OCI-LY3 (cell line): ENCODE measurements around the gene TNS4.

Source experiments
- H2AFZ ChIP-seq: fragments of 200-600, 300-600 bp; shearing (Covaris generic); 2 replicates; pipeline ENCODE4 v1.6.0; 2014; ENCODE audit warnings: antibody characterized with exemption, low read depth, low read length
- H3K27ac ChIP-seq: fragments of 200-600, 300-600 bp; sonication (generic); 2 replicates; pipeline ENCODE4 v1.5.1; 2014; ENCODE audit warnings: mild to moderate bottlenecking, low read length, moderate library complexity, mixed read lengths
- H3K27me3 ChIP-seq: fragments of 200-600, 300-600 bp; sonication (generic); 2 replicates; pipeline ENCODE4 v1.6.1; 2014; ENCODE audit warnings: low read depth, low read length, mixed read lengths
- H3K36me3 ChIP-seq: fragments of 200-600, 300-600 bp; sonication (generic); replicated peaks from 2 replicates; pipeline ENCODE3; 2014; ENCODE audit warnings: low read depth, low read length, mixed read lengths
- H3K4me1 ChIP-seq: fragments of 300-600, 200-600 bp; sonication (generic); 2 replicates; pipeline ENCODE4 v1.6.1; 2014; ENCODE audit warnings: low read length, mixed read lengths
- H3K4me2 ChIP-seq: fragments of 200-600, 300-600 bp; sonication (generic); 2 replicates; pipeline ENCODE4 v1.6.1; 2014; ENCODE audit warnings: low read length, mixed read lengths
- H3K4me3 ChIP-seq: fragments of 300-600, 200-600 bp; sonication (generic); 2 replicates; pipeline ENCODE4 v1.5.1; 2014; ENCODE audit warnings: antibody characterized with exemption, mild to moderate bottlenecking, low read length, moderate library complexity
- H3K79me2 ChIP-seq: fragments of 300-600, 200-600 bp; shearing (Covaris generic); 2 replicates; pipeline ENCODE4 v1.6.1; 2014; ENCODE audit warnings: mild to moderate bottlenecking, low read length, mixed read lengths
- H3K9ac ChIP-seq: fragments of 300-600, 200-600 bp; shearing (Covaris generic); 2 replicates; pipeline ENCODE4 v1.6.0; 2014; ENCODE audit warnings: mild to moderate bottlenecking, low read length, moderate library complexity
- H3K9me3 ChIP-seq: fragments of 200-600, 300-600 bp; shearing (Covaris generic); 2 replicates; pipeline ENCODE4 v1.6.1; 2014; ENCODE audit warnings: low read length, mixed read lengths; ENCODE audit not compliant: insufficient read depth
- H4K20me1 ChIP-seq: fragments of 200-600, 300-600 bp; sonication (generic); 2 replicates; pipeline ENCODE4 v1.6.1; 2016; ENCODE audit warnings: low read length, mixed read lengths; ENCODE audit not compliant: insufficient read depth
- EZH2phosphoT487 ChIP-seq: fragments of 200-600 bp; shearing (Covaris generic); IDR thresholded peaks from 2 replicates; pipeline ENCODE4 v1.6.1; 2018; ENCODE audit warnings: antibody characterized with exemption, mixed run types, low read depth
- TF ChIP-seq, protein P1 (sequence below): fragments of 200-600, 300-600 bp; sonication (generic); IDR thresholded peaks from 2 replicates; pipeline ENCODE4 v1.5.1; 2014; ENCODE audit warnings: antibody characterized with exemption, low read length, low read depth

Gene TNS4

DNA sequence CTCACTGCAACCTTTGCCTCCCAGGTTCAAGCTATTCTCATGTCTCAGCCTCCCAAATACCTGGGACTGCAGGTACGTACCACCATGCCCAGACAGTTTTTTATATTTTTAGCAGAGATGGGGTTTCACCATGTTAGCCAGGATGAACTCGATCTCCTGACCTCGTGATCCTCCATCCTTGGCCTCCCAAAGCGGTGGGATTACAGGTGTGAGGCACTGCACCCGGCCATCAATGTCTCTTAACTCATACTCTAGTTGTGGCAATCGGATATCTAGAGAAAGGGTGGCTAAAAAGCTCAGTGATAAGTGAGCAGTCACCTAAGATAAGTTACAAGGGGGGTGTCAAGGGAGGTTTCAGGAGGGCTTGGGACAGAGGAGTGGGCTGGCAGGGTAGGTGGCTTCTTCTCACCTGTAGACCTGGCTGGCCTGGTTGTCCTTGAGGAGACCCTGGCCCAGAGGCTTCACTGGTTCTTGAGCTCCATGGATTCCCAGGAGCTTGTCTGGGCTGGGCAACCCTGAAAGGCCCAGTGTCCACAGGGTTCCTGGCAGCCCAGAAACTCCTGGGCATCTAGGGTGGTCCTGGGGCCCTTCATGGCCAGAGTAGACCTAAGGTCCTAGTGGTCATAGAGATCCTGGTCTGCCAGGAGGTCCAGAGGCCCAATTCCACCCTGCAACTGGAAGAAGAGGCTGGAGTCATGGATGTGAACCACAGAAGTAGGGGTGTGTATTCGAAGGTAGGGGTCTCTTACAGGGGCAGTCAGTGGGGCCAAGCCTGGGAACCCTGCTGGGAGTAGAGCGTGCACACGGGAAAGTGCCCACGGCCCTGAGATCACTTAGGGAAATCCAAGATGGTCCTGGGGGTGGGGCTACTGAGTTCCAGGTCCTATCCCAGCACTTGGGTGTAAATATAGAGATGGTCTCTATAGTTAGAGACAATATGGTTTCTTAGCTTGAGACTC, 70.9 kb downstream of the TNS4 start:
- Histone ChIP-seq H3K9me3 (no peaks in the 10 kb centered on the region), H3K4me3 (no peak overlapping the region), H3K9ac (no peak overlapping the region), H3K27me3 (no peaks in the 10 kb centered on the region), H2AFZ (no peak overlapping the region), H3K4me2 (no peak overlapping the region), H3K36me3 (no peaks in the 10 kb centered on the region), H3K27ac (no peak overlapping the region), H4K20me1 (no peaks in the 10 kb centered on the region), H3K4me1 (no peaks in the 10 kb centered on the region), H3K79me2 (no peaks in the 10 kb centered on the region)
- no peak for TF ChIP-seq EZH2phosphoT487
- TF ChIP-seq, protein P1, sequence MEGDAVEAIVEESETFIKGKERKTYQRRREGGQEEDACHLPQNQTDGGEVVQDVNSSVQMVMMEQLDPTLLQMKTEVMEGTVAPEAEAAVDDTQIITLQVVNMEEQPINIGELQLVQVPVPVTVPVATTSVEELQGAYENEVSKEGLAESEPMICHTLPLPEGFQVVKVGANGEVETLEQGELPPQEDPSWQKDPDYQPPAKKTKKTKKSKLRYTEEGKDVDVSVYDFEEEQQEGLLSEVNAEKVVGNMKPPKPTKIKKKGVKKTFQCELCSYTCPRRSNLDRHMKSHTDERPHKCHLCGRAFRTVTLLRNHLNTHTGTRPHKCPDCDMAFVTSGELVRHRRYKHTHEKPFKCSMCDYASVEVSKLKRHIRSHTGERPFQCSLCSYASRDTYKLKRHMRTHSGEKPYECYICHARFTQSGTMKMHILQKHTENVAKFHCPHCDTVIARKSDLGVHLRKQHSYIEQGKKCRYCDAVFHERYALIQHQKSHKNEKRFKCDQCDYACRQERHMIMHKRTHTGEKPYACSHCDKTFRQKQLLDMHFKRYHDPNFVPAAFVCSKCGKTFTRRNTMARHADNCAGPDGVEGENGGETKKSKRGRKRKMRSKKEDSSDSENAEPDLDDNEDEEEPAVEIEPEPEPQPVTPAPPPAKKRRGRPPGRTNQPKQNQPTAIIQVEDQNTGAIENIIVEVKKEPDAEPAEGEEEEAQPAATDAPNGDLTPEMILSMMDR, result no peak

DNA sequence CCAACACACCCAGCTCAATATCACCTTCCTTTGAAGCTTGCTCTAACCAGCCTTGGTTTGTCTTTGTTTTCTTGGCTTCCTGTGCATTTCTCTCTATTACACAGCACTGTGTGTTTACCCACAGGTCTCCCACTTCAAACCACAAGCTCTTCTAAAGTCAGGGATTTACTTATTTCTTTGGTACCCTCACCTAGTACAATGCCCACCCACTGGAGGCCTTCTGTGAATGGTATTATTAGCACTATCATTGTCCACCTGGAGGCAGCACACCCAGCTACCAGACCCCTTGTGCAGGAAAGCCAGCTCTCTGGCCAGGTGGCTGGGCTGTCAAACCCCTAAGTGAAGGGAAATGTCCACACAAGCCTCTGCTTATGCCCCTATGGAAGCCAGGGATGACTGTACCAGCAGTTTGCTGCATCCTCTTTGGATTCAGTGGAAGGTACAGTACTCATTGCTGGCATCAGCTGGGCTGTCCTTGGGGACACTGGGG, 74.4 kb downstream of the TNS4 start:
- H4K20me1 ChIP-seq, result no peaks in the 10 kb centered on the region
- H3K4me3 ChIP-seq, result no peak overlapping the region
- no peaks in the 10 kb centered on the region for H3K79me2 ChIP-seq
- no peak overlapping the region for H3K27ac ChIP-seq
- no peaks in the 10 kb centered on the region for H3K36me3 ChIP-seq
- no peak overlapping the region for H3K9ac ChIP-seq
- H2AFZ ChIP-seq, result no peak overlapping the region
- TF ChIP-seq, protein P1, result no peak
- no peak for TF ChIP-seq EZH2phosphoT487
- H3K4me1 ChIP-seq, result no peaks in the 10 kb centered on the region
- no peak overlapping the region for H3K4me2 ChIP-seq
- no peaks in the 10 kb centered on the region for H3K27me3 ChIP-seq
- no peaks in the 10 kb centered on the region for H3K9me3 ChIP-seq
